WTC11 (cell line): ENCODE data around the gene GPR63. TPM values are rescaled to one million over a fixed set of nuclear protein-coding genes. Genes with fewer than 3 reads are reported as not detected.

ENCODE experiments used
- ATAC-seq: fragments of 200-7000 bp; cut with Tn5 transposase; 2 replicates; pipeline ENCODE4 v1.10.0; 2021; ENCODE audit warnings: mild to moderate bottlenecking, moderate library complexity
- CTCF ChIA-PET: fragments of 300-600 bp; sonication (Branson Sonifier 250); formaldehyde crosslinking; loops from one replicate; lab custom pipeline; 2021; ENCODE audit warnings: antibody characterized with exemption; lab: Charles Lee
- POLR2A ChIA-PET: fragments of 350-600 bp; sonication (Branson Sonifier 250); formaldehyde crosslinking; loops from one replicate; lab custom pipeline; 2021; ENCODE audit warnings: antibody characterized with exemption; lab: Charles Lee
- DNase-seq: peaks from one replicate; pipeline ENCODE4 v3.0.0; 2021; ENCODE audit warnings: low spot score
- H3K27ac Mint-ChIP-seq: 2 replicates; pipeline ENCODE4 v1.8.0; 2021; ENCODE audit warnings: mixed read lengths
- H3K27me3 Mint-ChIP-seq: 2 replicates; pipeline ENCODE4 v1.8.0; 2021; ENCODE audit warnings: low read depth, mild to moderate bottlenecking, moderate library complexity, mixed read lengths
- H3K36me3 Mint-ChIP-seq: 2 replicates; pipeline ENCODE4 v1.8.0; 2021; ENCODE audit warnings: mixed read lengths
- H3K4me1 Mint-ChIP-seq: 2 replicates; pipeline ENCODE4 v1.8.0; 2022; ENCODE audit warnings: mixed read lengths
- H3K4me3 Mint-ChIP-seq: 2 replicates; pipeline ENCODE4 v1.8.0; 2021; ENCODE audit warnings: mild to moderate bottlenecking, moderate library complexity, mixed read lengths
- H3K9me3 Mint-ChIP-seq: 2 replicates; pipeline ENCODE4 v1.8.0; 2021; ENCODE audit warnings: mixed read lengths
- ATF6 ChIP-seq: sonication (generic); formaldehyde crosslinking; IDR thresholded peaks from 2 replicates; pipeline ENCODE4 v1.8.1; 2023; ENCODE audit warnings: mild to moderate bottlenecking, missing genetic modification reagents
- ETV6 ChIP-seq: sonication (generic); formaldehyde crosslinking; IDR thresholded peaks from 2 replicates; pipeline ENCODE4 v1.8.1; 2022; ENCODE audit warnings: mild to moderate bottlenecking, missing genetic modification reagents
- FOXK1 ChIP-seq: sonication (generic); formaldehyde crosslinking; IDR thresholded peaks from 2 replicates; pipeline ENCODE4 v1.8.0; 2022; ENCODE audit warnings: mild to moderate bottlenecking, moderate library complexity, missing genetic modification reagents
- MLX ChIP-seq: sonication (generic); formaldehyde crosslinking; IDR thresholded peaks from 2 replicates; pipeline ENCODE4 v1.8.1; 2023; ENCODE audit warnings: mild to moderate bottlenecking, missing genetic modification reagents, moderate library complexity
- MXD4 ChIP-seq: fragments of 250-450 bp; sonication (Bioruptor Pico); IDR thresholded peaks from 2 replicates; pipeline ENCODE4 v1.8.0; 2021; ENCODE audit warnings: mild to moderate bottlenecking, moderate library complexity, borderline replicate concordance
- MYBL2 ChIP-seq: sonication (generic); formaldehyde crosslinking; IDR thresholded peaks from 2 replicates; pipeline ENCODE4 v1.8.1; 2023; ENCODE audit warnings: mild to moderate bottlenecking, moderate library complexity, missing genetic modification reagents
- NFATC4 ChIP-seq: fragments of 250-450 bp; sonication (Bioruptor Pico); IDR thresholded peaks from 2 replicates; pipeline ENCODE4 v1.9.0; 2021; ENCODE audit warnings: mild to moderate bottlenecking
- NR3C1 ChIP-seq: sonication (generic); formaldehyde crosslinking; conservative IDR thresholded peaks from 2 replicates; pipeline ENCODE4 v1.8.1; 2023; ENCODE audit warnings: low read depth, mild to moderate bottlenecking, missing genetic modification reagents
- OVOL2 ChIP-seq: fragments of 250-450 bp; sonication (Bioruptor Pico); IDR thresholded peaks from 2 replicates; pipeline ENCODE4 v1.9.0; 2021; ENCODE audit warnings: mild to moderate bottlenecking, borderline replicate concordance
- SMAD3 ChIP-seq: sonication (generic); formaldehyde crosslinking; IDR thresholded peaks from 2 replicates; pipeline ENCODE4 v1.8.0; 2022; ENCODE audit warnings: missing genetic modification reagents, mild to moderate bottlenecking, borderline replicate concordance
- ZNF219 ChIP-seq: sonication (generic); formaldehyde crosslinking; IDR thresholded peaks from 2 replicates; pipeline ENCODE4 v1.8.0; 2023; ENCODE audit warnings: missing genetic modification reagents, mild to moderate bottlenecking, borderline replicate concordance
- ZNF281 ChIP-seq: sonication (generic); formaldehyde crosslinking; IDR thresholded peaks from 2 replicates; pipeline ENCODE4 v1.8.0; 2023; ENCODE audit warnings: mild to moderate bottlenecking, missing genetic modification reagents
- ZNF512 ChIP-seq: sonication (generic); formaldehyde crosslinking; IDR thresholded peaks from 2 replicates; pipeline ENCODE4 v1.8.1; 2022; ENCODE audit warnings: missing genetic modification reagents, borderline replicate concordance
- ZNF671 ChIP-seq: fragments of 250-450 bp; sonication (Bioruptor Pico); IDR thresholded peaks from 2 replicates; pipeline ENCODE4 v1.8.0; 2021; ENCODE audit warnings: mild to moderate bottlenecking
- total RNA-seq: library from RNA; stranded (reverse); gene quantifications from 3 replicates; pipeline ENCODE4 v1.2.3, GENCODE V29; 2021
- TF ChIP-seq, protein P1 (sequence below): sonication (generic); formaldehyde crosslinking; IDR thresholded peaks from 2 replicates; pipeline ENCODE4 v1.8.1; 2023; ENCODE audit warnings: mild to moderate bottlenecking, missing genetic modification reagents, moderate library complexity
- TF ChIP-seq, protein P2 (sequence below): sonication (generic); formaldehyde crosslinking; IDR thresholded peaks from 2 replicates; pipeline ENCODE4 v1.8.1; 2022; ENCODE audit warnings: mild to moderate bottlenecking, missing genetic modification reagents, moderate library complexity, borderline replicate concordance

GPR63 gene
- total RNA-seq, 1 experiment from 2014 or later: 7.8 TPM

DNA sequence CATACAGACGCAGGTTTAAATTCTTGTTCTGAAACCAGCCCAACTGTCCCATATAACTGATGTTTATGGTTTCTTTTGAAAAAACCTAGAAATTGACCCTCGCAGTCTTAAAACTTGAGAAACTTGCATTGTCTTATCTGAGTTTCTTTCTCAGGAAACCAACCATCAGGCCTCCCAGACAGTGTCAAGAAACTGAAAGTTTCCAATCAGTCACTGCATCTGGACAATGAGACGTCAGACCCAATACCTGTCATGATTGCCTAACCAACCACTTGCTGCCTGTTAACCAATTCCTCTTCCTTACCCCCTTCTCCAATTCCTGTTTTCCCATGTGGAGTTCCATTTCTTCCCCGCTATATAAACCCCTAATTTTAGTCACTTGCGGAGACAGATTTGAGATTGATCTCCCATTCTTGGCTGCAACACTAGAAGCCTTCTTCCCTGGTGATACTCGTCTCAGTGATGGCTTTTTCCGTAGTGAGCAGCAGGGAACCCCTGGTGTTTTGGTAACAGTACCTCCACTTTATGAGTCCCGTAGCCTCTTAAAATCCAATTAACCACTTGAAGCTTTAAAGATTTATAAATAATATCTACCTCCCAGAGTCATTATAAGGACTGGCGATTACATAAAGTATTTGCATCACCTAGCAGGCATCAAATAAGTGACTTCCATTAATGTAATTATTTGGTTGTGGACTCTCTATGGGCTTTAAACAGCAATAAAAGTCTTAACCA lies 49.3 kb downstream of the GPR63 start (continued):
- TF ChIP-seq ZNF281 (CRISPR knock-in tag): no peak
- TF ChIP-seq, protein P1, sequence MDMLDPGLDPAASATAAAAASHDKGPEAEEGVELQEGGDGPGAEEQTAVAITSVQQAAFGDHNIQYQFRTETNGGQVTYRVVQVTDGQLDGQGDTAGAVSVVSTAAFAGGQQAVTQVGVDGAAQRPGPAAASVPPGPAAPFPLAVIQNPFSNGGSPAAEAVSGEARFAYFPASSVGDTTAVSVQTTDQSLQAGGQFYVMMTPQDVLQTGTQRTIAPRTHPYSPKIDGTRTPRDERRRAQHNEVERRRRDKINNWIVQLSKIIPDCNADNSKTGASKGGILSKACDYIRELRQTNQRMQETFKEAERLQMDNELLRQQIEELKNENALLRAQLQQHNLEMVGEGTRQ (CRISPR knock-in tag): no peak
- TF ChIP-seq ZNF671: no peak
- TF ChIP-seq ZNF512 (CRISPR knock-in tag): no peak
- no peak for TF ChIP-seq ETV6 (CRISPR knock-in tag)
- no peak for TF ChIP-seq MXD4
- no peak for TF ChIP-seq ATF6 (CRISPR knock-in tag)

DNA sequence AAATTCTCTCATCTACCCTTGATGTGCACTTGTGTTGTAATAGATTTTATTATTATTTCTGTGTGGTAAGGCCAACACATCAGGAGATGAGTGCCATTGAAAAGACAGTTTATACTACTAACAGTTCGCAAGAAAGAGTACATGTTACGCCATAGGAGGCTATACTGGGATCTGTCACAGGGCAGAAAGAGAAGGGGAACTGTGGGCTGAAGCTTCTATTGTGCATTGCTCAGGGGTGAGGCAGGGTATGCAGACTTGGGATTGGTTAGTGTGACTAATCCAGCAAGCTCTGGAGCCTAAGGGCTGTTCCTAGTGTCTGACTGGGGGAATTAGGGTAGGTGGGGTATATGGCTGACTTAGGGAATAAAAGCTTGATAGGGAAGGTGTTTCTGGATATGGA lies 50.9 kb downstream of the GPR63 start:
- POLR2A ChIA-PET: no interaction called here
- ATAC-seq (peak; percentile 38), DNase-seq (no peak)
- H3K27me3 Mint-ChIP-seq: no peaks in the 10 kb centered on the region; the same call in none of the 2 replicates
- no peak overlapping the region for H3K27ac Mint-ChIP-seq
- H3K9me3 Mint-ChIP-seq: peaks cover 4% of the 10 kb centered on the region
- no peak for TF ChIP-seq NFATC4
- TF ChIP-seq MLX (CRISPR knock-in tag): no peak
- TF ChIP-seq NR3C1 (CRISPR knock-in tag): no peak
- TF ChIP-seq ZNF219 (CRISPR knock-in tag): no peak
- TF ChIP-seq, all 79 proteins: peak for 0
- CTCF ChIA-PET: no interaction called here
- Mint-ChIP-seq H3K36me3 (peaks cover 2% of the 10 kb centered on the region; the same call in 1 of the 2 replicates), H3K4me3 (no peak overlapping the region), H3K4me1 (peaks cover 20% of the 10 kb centered on the region)

DNA sequence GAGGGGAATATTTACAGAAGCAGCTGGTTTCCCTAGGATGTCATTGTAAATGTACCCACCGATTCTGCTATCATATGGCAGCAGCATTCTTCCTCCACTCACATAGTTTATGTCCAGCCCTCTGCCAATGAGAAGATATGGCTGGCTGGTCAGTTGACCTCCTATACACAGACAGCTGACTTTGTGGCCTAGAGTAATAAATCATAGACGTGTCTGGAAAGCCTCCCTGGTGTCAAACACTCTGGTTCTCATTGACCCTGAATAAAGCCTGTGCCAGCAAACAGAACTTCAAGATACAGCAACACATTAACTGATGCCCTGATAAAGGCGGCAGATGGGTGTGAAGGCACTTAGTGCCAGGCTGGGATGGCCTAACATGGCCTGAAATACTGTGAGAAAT lies 52.6 kb downstream of the GPR63 start:
- Mint-ChIP-seq H3K36me3 (no peaks in the 10 kb centered on the region), H3K4me3 (no peak overlapping the region), H3K4me1 (peaks cover 20% of the 10 kb centered on the region), H3K27me3 (no peaks in the 10 kb centered on the region; the same call in 1 of the 2 replicates), H3K9me3 (no peaks in the 10 kb centered on the region), H3K27ac (no peak overlapping the region)
- DNase-seq (no peak), ATAC-seq (no peak)
- CTCF ChIA-PET: no interaction called here
- POLR2A ChIA-PET: no interaction called here
- TF ChIP-seq MYBL2 (CRISPR knock-in tag) (no peak), ATF6 (CRISPR knock-in tag) (no peak), SMAD3 (CRISPR knock-in tag) (no peak), FOXK1 (CRISPR knock-in tag) (no peak), ZNF281 (CRISPR knock-in tag) (no peak), OVOL2 (CRISPR knock-in tag) (no peak)
- TF ChIP-seq, protein P2, sequence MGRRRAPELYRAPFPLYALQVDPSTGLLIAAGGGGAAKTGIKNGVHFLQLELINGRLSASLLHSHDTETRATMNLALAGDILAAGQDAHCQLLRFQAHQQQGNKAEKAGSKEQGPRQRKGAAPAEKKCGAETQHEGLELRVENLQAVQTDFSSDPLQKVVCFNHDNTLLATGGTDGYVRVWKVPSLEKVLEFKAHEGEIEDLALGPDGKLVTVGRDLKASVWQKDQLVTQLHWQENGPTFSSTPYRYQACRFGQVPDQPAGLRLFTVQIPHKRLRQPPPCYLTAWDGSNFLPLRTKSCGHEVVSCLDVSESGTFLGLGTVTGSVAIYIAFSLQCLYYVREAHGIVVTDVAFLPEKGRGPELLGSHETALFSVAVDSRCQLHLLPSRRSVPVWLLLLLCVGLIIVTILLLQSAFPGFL: no peak
